Fibroblast of lung (primary cell): ENCODE measurements around the gene ZNF148. TPM values are rescaled to one million over a fixed set of nuclear protein-coding genes. Genes with fewer than 3 reads are reported as not detected.
A peak's percentile ranks its signal among the peaks of the same experiment; 100 is the strongest.

Source experiments
- DNase-seq, 2 donors: peaks; one replicate each; pipeline versions ENCODE4 v3.0.0 to v3.0.0-alpha.2; 2010; ENCODE audit warnings: low read depth in 2 of 2
- H2AFZ ChIP-seq: 2 replicates; pipeline ENCODE4 v1.5.1; 2012; ENCODE audit warnings: low read length, control low read depth, inconsistent platforms
- H3K27ac ChIP-seq: 2 replicates; pipeline ENCODE4 v1.5.1; 2011; ENCODE audit warnings: low read length, control low read depth; ENCODE audit not compliant: insufficient read depth
- H3K27me3 ChIP-seq: 2 replicates; pipeline ENCODE4 v1.5.1; 2011; ENCODE audit warnings: mild to moderate bottlenecking, low read length; ENCODE audit not compliant: control insufficient read depth, insufficient read depth
- H3K36me3 ChIP-seq: 2 replicates; pipeline ENCODE4 v1.5.1; 2011; ENCODE audit warnings: low read length; ENCODE audit not compliant: control insufficient read depth, insufficient read depth
- H3K4me1 ChIP-seq: 2 replicates; pipeline ENCODE4 v1.5.1; 2011; ENCODE audit warnings: low read length; ENCODE audit not compliant: control insufficient read depth, insufficient read depth; ENCODE audit errors: extremely low read depth
- H3K4me2 ChIP-seq: 2 replicates; pipeline ENCODE4 v1.5.1; 2011; ENCODE audit warnings: low read length, control low read depth; ENCODE audit not compliant: insufficient read depth; ENCODE audit errors: extremely low read depth
- H3K4me3 ChIP-seq, 4 experiments: fragments of 200-600 bp in 1 of 4; sonication (generic) in 1 of 4; replicated peaks in 1 of 4; 2 replicates each; pipeline ENCODE4 v1.5.1; 2011 to 2016; ENCODE audit warnings: low read length in 4 of 4, low read depth in 3 of 4, mild to moderate bottlenecking in 3 of 4, control low read depth in 2 of 4, inconsistent platforms in 1 of 4, mixed read lengths in 1 of 4; ENCODE audit not compliant: insufficient read depth in 1 of 4; ENCODE audit errors: control extremely low read depth in 1 of 4
- H3K79me2 ChIP-seq: 2 replicates; pipeline ENCODE4 v1.5.1; 2012; ENCODE audit warnings: mild to moderate bottlenecking, low read length, inconsistent platforms; ENCODE audit not compliant: control insufficient read depth, insufficient read depth
- H3K9ac ChIP-seq: 2 replicates; pipeline ENCODE4 v1.5.1; 2011; ENCODE audit warnings: mild to moderate bottlenecking, low read length, control low read depth; ENCODE audit not compliant: insufficient read depth
- H3K9me3 ChIP-seq: 2 replicates; pipeline ENCODE4 v1.5.1; 2012; ENCODE audit warnings: low read depth, low read length; ENCODE audit not compliant: control insufficient read depth, insufficient read depth
- H4K20me1 ChIP-seq: 2 replicates; pipeline ENCODE4 v1.5.1; 2011; ENCODE audit warnings: low read length; ENCODE audit not compliant: control insufficient read depth, insufficient read depth; ENCODE audit errors: extremely low read depth
- CTCF ChIP-seq, 2 donors: IDR thresholded peaks in 1 of 2; conservative IDR thresholded peaks in 1 of 2; 1 replicate in 1 of 2; 2 replicates in 1 of 2; pipeline ENCODE4 v1.5.1; 2011 to 2012; ENCODE audit warnings: low read length in 2 of 2, control low read depth in 1 of 2, inconsistent platforms in 1 of 2, low read depth in 1 of 2, mild to moderate bottlenecking in 1 of 2
- EZH2 ChIP-seq: IDR thresholded peaks from 2 replicates; pipeline ENCODE4 v1.5.1; 2012; ENCODE audit warnings: low read length, control low read depth, mild to moderate bottlenecking; ENCODE audit errors: missing control alignments
- polyA plus RNA-seq, 2 donors: library from polyadenylated mRNA; depleted of rRNA in 1 of 2; stranded (reverse) in 1 of 2; unstranded in 1 of 2; fragments of >200 nt; gene quantifications; 2 replicates each; pipeline ENCODE4 v1.2.1, GENCODE V29; 2011 to 2012; ENCODE audit warnings: missing spikeins in 1 of 2
- total RNA-seq: library from RNA; depleted of rRNA; stranded (reverse); fragments of >200 nt; gene quantifications from 2 replicates; pipeline ENCODE4 v1.2.1, GENCODE V29; 2014

The ZNF148 gene
- total and polyA plus RNA-seq, 2 donors (not counting 1 experiment from before 2014, with no cell fraction given): 37.7 to 41.3 TPM

- TF ChIP-seq EZH2 (no peak), CTCF (conservative IDR thresholded peaks at IDR 0.05 in 1 of 2, IDR thresholded peaks at IDR 0.05 in 1 of 2; ENCODE audit: low read depth in 1 of 2, low read length in 2 of 2) (no peak)
- no peak overlapping the region for H3K27ac ChIP-seq
- no peaks in the 10 kb centered on the region for H3K9me3 ChIP-seq
- no peak overlapping the region for H2AFZ ChIP-seq
- no peak for DNase-seq
- no peaks in the 10 kb centered on the region for H3K36me3 ChIP-seq
- peaks cover 2% of the 10 kb centered on the region for H3K4me1 ChIP-seq
- H3K4me3 ChIP-seq: no peak overlapping the region
- H3K9ac ChIP-seq: no peak overlapping the region
- H3K4me2 ChIP-seq: no peak overlapping the region
- peaks cover 83% of the 10 kb centered on the region for H3K79me2 ChIP-seq
- H4K20me1 ChIP-seq: no peaks in the 10 kb centered on the region
- H3K27me3 ChIP-seq: no peaks in the 10 kb centered on the region
These were observed 35.0 kb downstream of the ZNF148 start for GRCh38 chr3:125340121-125340520.

GRCh38 chr3:125337506-125337905 is 37.6 kb downstream of the ZNF148 start:
- Histone ChIP-seq H3K27me3 (no peaks in the 10 kb centered on the region), H3K36me3 (no peaks in the 10 kb centered on the region), H3K79me2 (peaks cover 81% of the 10 kb centered on the region), H3K4me3 (no peak overlapping the region), H3K4me1 (peaks cover 2% of the 10 kb centered on the region), H3K9me3 (no peaks in the 10 kb centered on the region), H3K9ac (no peak overlapping the region), H4K20me1 (no peaks in the 10 kb centered on the region), H2AFZ (no peak overlapping the region), H3K27ac (no peak overlapping the region), H3K4me2 (no peak overlapping the region)
- TF ChIP-seq EZH2 (no peak), CTCF (conservative IDR thresholded peaks at IDR 0.05 in 1 of 2, IDR thresholded peaks at IDR 0.05 in 1 of 2; ENCODE audit: low read depth in 1 of 2, low read length in 2 of 2) (no peak)
- DNase-seq: no peak

GRCh38 chr3:125334675-125335560 is 40.2 kb downstream of the ZNF148 start:
- Histone ChIP-seq H3K27me3 (no peaks in the 10 kb centered on the region), H3K9me3 (no peaks in the 10 kb centered on the region), H3K9ac (no peak overlapping the region), H3K4me2 (no peak overlapping the region), H4K20me1 (no peaks in the 10 kb centered on the region), H3K36me3 (no peaks in the 10 kb centered on the region), H3K27ac (no peak overlapping the region), H3K4me1 (peaks cover 2% of the 10 kb centered on the region), H3K4me3 (no peak overlapping the region), H2AFZ (no peak overlapping the region), H3K79me2 (peaks cover 76% of the 10 kb centered on the region)
- peak in 1 of 2 donors; percentile 25 for DNase-seq
- TF ChIP-seq CTCF (conservative IDR thresholded peaks at IDR 0.05 in 1 of 2, IDR thresholded peaks at IDR 0.05 in 1 of 2; ENCODE audit: low read depth in 1 of 2, low read length in 2 of 2): no peak
- TF ChIP-seq EZH2: no peak
